AG04450 (cell line): ENCODE measurements around the gene GNL3L. TPM values are rescaled to one million over a fixed set of nuclear protein-coding genes. Genes with fewer than 3 reads are reported as not detected.

Experiments used
- CTCF ChIA-PET: fragments of 300-600, 350-600 bp; formaldehyde crosslinking; extraction: SDS; loops from one replicate; lab custom pipeline; 2022; ENCODE audit warnings: antibody characterized with exemption, inconsistent platforms; lab: Charles Lee
- POLR2A ChIA-PET: fragments of 350-600 bp; formaldehyde crosslinking; extraction: SDS; loops from one replicate; lab custom pipeline; 2021; ENCODE audit warnings: antibody characterized with exemption, inconsistent platforms; lab: Yijun Ruan, JAX
- DNase-seq: peaks from one replicate; pipeline ENCODE4 v3.0.0-alpha.2; 2011; ENCODE audit warnings: low read depth, low spot score
- H3K27ac ChIP-seq: one replicate; pipeline ENCODE4 v1.5.1; 2012; ENCODE audit warnings: low read depth, low read length, control low read depth
- H3K27me3 ChIP-seq: one replicate; pipeline ENCODE4 v1.6.0; 2012; ENCODE audit warnings: low read length; ENCODE audit not compliant: control insufficient read depth, insufficient read depth
- H3K4me3 ChIP-seq: 2 replicates; pipeline ENCODE4 v1.5.1; 2011; ENCODE audit warnings: mild to moderate bottlenecking, low read depth, low read length, control low read depth
- H3K9me3 ChIP-seq: 2 replicates; pipeline ENCODE4 v1.5.1; 2012; ENCODE audit warnings: low read length; ENCODE audit not compliant: control insufficient read depth, insufficient read depth
- polyA plus RNA-seq: library from polyadenylated mRNA; depleted of rRNA; stranded (reverse); fragments of >200 nt; gene quantifications from 2 replicates; pipeline ENCODE4 v1.2.3, GENCODE V29; 2011; rRNA removed
- TF ChIP-seq, protein P1 (sequence below): IDR thresholded peaks from 2 replicates; pipeline ENCODE4 v1.5.1; 2011; ENCODE audit warnings: low read depth, low read length, control low read depth, inconsistent platforms

GNL3L gene
- polyA plus RNA-seq, 1 experiment: 25.6 TPM

DNA sequence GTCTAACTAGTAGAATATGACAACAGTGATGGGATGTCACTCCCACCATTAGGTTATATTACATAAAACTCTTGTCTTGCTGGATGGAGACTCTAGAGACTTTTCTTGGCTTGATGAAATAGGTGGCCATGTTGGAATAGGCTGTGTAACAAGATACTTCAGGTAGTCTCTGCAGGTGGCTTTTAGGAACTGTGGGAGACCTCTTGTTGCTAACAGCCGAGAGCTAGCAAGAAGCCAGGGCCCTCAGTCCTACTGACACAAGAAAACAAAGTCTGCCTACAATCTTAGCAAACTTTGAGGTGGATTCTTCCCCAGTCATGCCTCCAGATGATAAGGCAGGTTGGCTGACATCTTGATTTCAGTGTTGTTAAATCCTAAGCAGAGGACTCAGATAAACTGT is 72.5 kb downstream of the GNL3L start:
- TF ChIP-seq, protein P1, sequence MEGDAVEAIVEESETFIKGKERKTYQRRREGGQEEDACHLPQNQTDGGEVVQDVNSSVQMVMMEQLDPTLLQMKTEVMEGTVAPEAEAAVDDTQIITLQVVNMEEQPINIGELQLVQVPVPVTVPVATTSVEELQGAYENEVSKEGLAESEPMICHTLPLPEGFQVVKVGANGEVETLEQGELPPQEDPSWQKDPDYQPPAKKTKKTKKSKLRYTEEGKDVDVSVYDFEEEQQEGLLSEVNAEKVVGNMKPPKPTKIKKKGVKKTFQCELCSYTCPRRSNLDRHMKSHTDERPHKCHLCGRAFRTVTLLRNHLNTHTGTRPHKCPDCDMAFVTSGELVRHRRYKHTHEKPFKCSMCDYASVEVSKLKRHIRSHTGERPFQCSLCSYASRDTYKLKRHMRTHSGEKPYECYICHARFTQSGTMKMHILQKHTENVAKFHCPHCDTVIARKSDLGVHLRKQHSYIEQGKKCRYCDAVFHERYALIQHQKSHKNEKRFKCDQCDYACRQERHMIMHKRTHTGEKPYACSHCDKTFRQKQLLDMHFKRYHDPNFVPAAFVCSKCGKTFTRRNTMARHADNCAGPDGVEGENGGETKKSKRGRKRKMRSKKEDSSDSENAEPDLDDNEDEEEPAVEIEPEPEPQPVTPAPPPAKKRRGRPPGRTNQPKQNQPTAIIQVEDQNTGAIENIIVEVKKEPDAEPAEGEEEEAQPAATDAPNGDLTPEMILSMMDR: no peak
- H3K27me3 ChIP-seq: no peaks in the 10 kb centered on the region
- ChIA-PET POLR2A (no interaction called here), CTCF (no interaction called here)
- H3K4me3 ChIP-seq: no peak overlapping the region
- no peak overlapping the region for H3K27ac ChIP-seq
- DNase-seq: no peak
- no peaks in the 10 kb centered on the region for H3K9me3 ChIP-seq

Other genes with a start within 250 kb of the GNL3L start
- 0.63 and 0.82 TPM in 2 replicates for gene WNK3, start 172.2 kb upstream of the GNL3L start, polyA plus RNA-seq
- gene TSR2, start 89.8 kb upstream of the GNL3L start, polyA plus RNA-seq: 15.2 and 17.8 TPM in 2 replicates
- 4.1 and 5.2 TPM in 2 replicates for gene FGD1, start 34.0 kb upstream of the GNL3L start, polyA plus RNA-seq